Measurements from ENCODE around the gene MTMR3.
A peak's percentile ranks its signal among the peaks of the same experiment; 100 is the strongest.

MTMR3 gene

DNA sequence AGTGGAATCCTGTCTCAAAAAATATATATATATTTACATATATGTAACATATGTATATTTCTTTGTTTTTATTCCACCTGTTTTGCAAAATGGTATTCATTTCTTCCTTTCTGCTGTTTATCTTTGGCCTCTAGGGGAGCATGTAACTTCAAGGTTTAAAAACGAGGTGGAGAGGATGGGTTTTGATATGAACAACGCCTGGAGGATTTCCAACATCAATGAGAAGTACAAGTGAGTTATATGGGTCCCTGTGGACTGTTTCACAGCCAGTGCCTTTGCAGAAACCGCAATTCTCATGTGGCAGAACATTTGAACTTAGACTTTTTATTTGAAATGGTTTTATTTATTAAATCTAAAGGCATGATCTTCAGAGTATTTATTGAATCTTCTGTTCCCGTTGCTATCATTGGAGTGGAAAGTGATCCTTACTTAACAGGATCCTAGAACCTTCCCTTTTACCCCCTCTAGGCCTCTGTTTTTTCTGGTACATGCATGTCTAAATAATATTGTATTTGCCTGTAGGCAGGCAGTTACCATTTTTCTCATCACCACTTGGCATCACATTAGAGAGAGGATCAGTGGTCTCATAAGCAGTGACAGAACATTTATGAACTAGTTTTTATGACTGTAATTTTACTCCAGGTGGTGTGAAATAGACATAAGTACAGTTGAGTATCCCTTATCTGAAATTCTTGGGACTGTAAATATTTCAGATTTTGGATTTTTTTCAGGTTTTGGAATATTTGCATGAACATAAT is 115.8 kb downstream of the MTMR3 start:
- DNase-seq (ENCODE audit: insufficient read length, low spot score) = no peak
- no peak for FAIRE-seq
- TF ChIP-seq POLR2A (IDR thresholded peaks at IDR 0.05; ENCODE audit: low read depth, low read length) = no peak

- no peak for TF ChIP-seq POLR2A (IDR thresholded peaks at IDR 0.05; ENCODE audit: low read depth, low read length)
- DNase-seq (ENCODE audit: insufficient read length, low spot score) (no peak), FAIRE-seq (no peak)
Observed at GRCh38 chr22:30000566-30000965, 117.6 kb downstream of the MTMR3 start.

DNA sequence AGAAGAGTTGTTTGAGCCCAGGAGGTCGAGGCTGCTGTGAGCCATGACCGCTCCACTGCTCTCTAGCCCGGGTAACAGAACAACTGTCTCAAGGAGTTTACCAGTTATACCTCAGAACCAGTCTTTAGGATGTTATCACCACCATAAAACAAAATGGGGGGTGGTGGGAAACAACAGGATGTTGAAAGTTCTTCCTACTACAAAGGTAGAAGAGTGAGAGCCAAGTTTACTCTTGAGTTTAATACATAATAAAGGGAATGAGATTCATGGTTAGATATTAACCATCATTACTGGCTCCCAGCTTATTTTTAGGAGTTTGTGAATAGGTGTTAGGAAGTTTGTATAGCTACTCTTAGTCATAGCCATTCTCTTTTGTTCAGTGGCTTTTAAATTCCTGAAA is 118.5 kb downstream of the MTMR3 start:
- no peak for TF ChIP-seq POLR2A (IDR thresholded peaks at IDR 0.05; ENCODE audit: low read depth, low read length)
- FAIRE-seq (no peak), DNase-seq (ENCODE audit: insufficient read length, low spot score) (no peak)

GRCh38 chr22:30002861-30003486 is 120.0 kb downstream of the MTMR3 start:
- DNase-seq (ENCODE audit: insufficient read length, low spot score) (no peak), FAIRE-seq (no peak)
- TF ChIP-seq POLR2A (IDR thresholded peaks at IDR 0.05; ENCODE audit: low read depth, low read length) = no peak

GRCh38 chr22:30004101-30004500 is 121.1 kb downstream of the MTMR3 start:
- TF ChIP-seq POLR2A (IDR thresholded peaks at IDR 0.05; ENCODE audit: low read depth, low read length) = no peak
- no peak for FAIRE-seq

DNA sequence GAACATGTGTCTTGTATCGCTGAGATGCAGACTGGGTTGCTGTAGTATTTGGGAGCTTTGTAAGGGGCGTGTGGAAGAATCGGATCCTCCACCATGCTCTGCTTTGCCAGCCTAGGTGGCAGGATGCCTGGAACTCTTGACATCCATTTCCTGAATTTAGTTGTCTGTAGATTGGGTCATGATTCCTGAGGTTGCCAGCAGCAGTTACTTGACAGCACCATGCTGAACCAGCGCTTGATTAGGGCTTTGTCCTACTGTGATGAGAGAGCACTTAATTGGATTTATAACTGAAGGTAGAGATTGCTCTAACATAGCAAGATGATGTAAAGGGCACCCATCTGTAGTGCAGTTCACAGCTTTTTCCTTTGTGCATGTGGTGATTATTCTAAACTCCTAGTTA is 121.7 kb downstream of the MTMR3 start:
- FAIRE-seq = no peak
- TF ChIP-seq POLR2A (IDR thresholded peaks at IDR 0.05; ENCODE audit: low read depth, low read length) = no peak
- DNase-seq (ENCODE audit: insufficient read length, low spot score) = no peak

More at GRCh38 chr22:30004101-30004500, 121.1 kb downstream of the MTMR3 start:
- no peak for DNase-seq (ENCODE audit: insufficient read length, low spot score)

- no peak for TF ChIP-seq POLR2A (IDR thresholded peaks at IDR 0.05; ENCODE audit: low read depth, low read length)
- peak; percentile 84 for FAIRE-seq
- no peak for DNase-seq (ENCODE audit: insufficient read length, low spot score)
Observed at GRCh38 chr22:30005213-30005857, 122.4 kb downstream of the MTMR3 start.

GRCh38 chr22:30007361-30007760 is 124.4 kb downstream of the MTMR3 start:
- no peak for TF ChIP-seq POLR2A (IDR thresholded peaks at IDR 0.05; ENCODE audit: low read depth, low read length)
- no peak for DNase-seq (ENCODE audit: insufficient read length, low spot score)
- no peak for FAIRE-seq

DNA sequence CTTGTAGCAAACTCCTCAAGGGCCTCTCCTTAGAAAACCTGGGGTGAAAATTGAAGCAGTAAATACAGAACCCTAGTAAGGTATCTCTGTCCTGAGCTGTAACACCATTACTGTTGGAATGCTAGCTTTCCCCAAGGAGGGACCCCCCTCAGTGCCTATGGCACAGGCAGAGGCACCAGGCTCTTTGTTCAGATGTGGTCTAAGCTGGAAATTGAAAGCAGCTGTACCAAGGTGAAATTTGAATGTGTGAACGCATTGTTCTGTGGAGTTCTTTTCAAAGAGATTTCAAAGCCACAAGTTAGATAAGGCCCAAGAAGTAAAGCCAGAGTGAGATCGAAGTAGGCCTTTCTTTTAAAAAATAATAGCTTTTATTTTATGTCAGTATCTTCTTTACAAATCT is 125.4 kb downstream of the MTMR3 start:
- FAIRE-seq (no peak), DNase-seq (ENCODE audit: insufficient read length, low spot score) (no peak)
- no peak for TF ChIP-seq POLR2A (IDR thresholded peaks at IDR 0.05; ENCODE audit: low read depth, low read length)

- TF ChIP-seq POLR2A (IDR thresholded peaks at IDR 0.05; ENCODE audit: low read depth, low read length) = no peak
- FAIRE-seq = no peak
- no peak for DNase-seq (ENCODE audit: insufficient read length, low spot score)
Observed at GRCh38 chr22:30009478-30009877, 126.5 kb downstream of the MTMR3 start.

DNA sequence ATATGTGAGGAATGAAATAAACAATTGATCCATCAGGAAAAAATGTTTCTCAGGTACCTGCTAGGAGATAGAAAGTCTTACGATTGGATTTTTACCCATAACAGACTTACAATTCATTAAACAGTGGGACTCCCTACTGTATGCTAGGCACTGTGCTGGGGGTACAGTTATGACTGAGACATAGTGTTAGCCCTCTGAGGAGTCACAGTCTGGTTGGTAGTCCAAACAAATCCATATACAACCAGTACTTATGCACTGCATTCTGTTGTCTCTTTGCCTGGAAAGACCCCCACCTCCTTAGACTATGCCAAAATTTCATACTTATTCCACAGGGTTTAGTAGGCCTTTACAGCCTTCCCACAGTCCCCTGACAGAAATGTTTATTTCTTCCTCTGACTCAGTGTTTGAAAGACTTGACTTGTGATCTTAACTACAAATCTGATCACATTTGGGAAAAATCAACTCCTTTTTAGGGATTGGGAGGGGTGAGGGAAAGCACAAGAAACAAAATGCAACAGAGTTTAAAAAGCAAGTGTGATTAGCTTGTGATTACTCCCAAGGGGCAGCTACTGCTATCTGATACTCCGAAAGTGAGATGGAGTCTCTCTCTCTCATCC is 127.9 kb downstream of the MTMR3 start:
- DNase-seq (ENCODE audit: insufficient read length, low spot score) (no peak), FAIRE-seq (no peak)
- TF ChIP-seq POLR2A (IDR thresholded peaks at IDR 0.05; ENCODE audit: low read depth, low read length) = no peak

- no peak for DNase-seq (ENCODE audit: insufficient read length, low spot score)
- no peak for FAIRE-seq
- no peak for TF ChIP-seq POLR2A (IDR thresholded peaks at IDR 0.05; ENCODE audit: low read depth, low read length)
Observed at GRCh38 chr22:30013201-30013600, 130.2 kb downstream of the MTMR3 start.

DNA sequence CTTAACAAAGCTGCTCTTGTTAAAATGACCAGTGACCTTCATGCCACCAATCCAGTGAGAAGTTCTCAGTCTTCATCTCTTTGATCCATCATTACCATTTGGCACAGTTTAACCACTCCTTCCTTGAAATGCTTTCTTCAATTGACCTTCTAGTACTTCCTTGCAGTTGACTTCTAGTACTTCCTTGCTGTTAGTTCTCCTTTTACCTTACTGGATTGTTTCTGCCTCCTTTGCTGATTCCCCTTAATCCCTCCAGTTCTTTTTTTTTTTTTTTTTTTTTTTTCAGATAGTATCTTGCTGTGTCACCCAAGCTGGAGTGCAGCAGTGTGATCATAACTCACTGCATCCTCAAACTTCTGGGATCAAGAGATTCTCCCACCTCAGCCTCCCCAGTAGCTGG is 131.3 kb downstream of the MTMR3 start:
- no peak for TF ChIP-seq POLR2A (IDR thresholded peaks at IDR 0.05; ENCODE audit: low read depth, low read length)
- DNase-seq (ENCODE audit: insufficient read length, low spot score) (no peak), FAIRE-seq (no peak)

DNA sequence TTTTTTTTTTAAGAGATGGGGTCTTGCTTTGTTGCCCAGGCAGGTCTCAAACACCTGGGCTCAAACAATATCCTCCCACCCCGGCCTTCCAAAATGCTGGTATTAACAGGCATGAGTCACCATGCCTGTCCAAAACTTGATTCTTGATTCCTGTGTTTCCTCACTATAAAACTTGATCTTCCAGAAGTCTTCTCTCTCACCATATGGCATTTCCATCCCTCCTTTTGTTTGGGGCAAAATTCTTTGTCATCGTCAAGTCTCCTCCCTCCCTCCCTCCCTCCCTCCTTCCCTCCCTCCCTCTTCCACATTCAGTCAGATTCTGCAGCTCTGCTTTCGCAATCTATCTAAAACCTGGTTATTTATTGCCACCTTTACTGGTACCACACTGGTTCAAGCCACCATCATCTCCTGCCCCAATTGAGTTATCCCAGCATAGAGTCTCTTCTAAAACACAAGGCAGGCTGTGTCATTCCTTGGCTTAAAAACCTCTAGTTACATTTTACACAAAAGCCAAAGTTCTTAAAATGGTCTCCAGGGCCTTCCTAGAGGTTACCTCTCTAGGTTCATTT is 132.3 kb downstream of the MTMR3 start:
- TF ChIP-seq POLR2A (IDR thresholded peaks at IDR 0.05; ENCODE audit: low read depth, low read length) = no peak
- DNase-seq (ENCODE audit: insufficient read length, low spot score) (no peak), FAIRE-seq (no peak)
